CD8-positive, alpha-beta memory T cell (primary cell): ENCODE data around the gene GDAP2. TPM values are rescaled to one million over a fixed set of nuclear protein-coding genes. Genes with fewer than 3 reads are reported as not detected.

Source experiments
- CTCF ChIA-PET: fragments of 350-600 bp; sonication (Branson Sonifier 250); formaldehyde crosslinking; loops from one replicate; lab custom pipeline; 2021; ENCODE audit warnings: antibody characterized with exemption; lab: Charles Lee
- POLR2A ChIA-PET: fragments of 350-600 bp; sonication (Branson Sonifier 250); formaldehyde crosslinking; loops from one replicate; lab custom pipeline; 2021; ENCODE audit warnings: antibody characterized with exemption; lab: Charles Lee
- DNase-seq, 5 donors: peaks; one replicate each; pipeline versions ENCODE4 v3.0.0 to v3.0.0-alpha.2; 2020 to 2022; ENCODE audit warnings: mixed read lengths in 1 of 5
- H3K27ac ChIP-seq: one replicate; pipeline ENCODE4 v1.7.0; 2013; ENCODE audit warnings: low read depth, mild to moderate bottlenecking, low read length, moderate library complexity
- H3K27me3 ChIP-seq: 2 replicates; pipeline ENCODE4 v1.7.0; 2013; ENCODE audit warnings: low read length, mild to moderate bottlenecking; ENCODE audit not compliant: insufficient read depth, poor library complexity, severe bottlenecking
- H3K36me3 ChIP-seq: 2 replicates; pipeline ENCODE4 v1.7.0; 2013; ENCODE audit warnings: mild to moderate bottlenecking, low read length, moderate library complexity; ENCODE audit not compliant: insufficient read depth
- H3K4me1 ChIP-seq: 2 replicates; pipeline ENCODE4 v1.7.0; 2013; ENCODE audit warnings: mild to moderate bottlenecking, low read length, moderate library complexity; ENCODE audit not compliant: insufficient read depth
- H3K4me3 ChIP-seq: 2 replicates; pipeline ENCODE4 v1.7.0; 2013; ENCODE audit warnings: mild to moderate bottlenecking, low read length
- H3K9me3 ChIP-seq: 2 replicates; pipeline ENCODE4 v1.7.0; 2013; ENCODE audit warnings: mild to moderate bottlenecking, low read length
- H3K27ac Mint-ChIP-seq, 8 donors: one replicate each; pipeline ENCODE4 v1.8.0; 2020 to 2021; ENCODE audit warnings: mixed read lengths in 8 of 8, mild to moderate bottlenecking in 6 of 8, inconsistent platforms in 3 of 8, moderate library complexity in 3 of 8
- H3K27me3 Mint-ChIP-seq, 2 donors: one replicate each; pipeline ENCODE4 v1.8.0; 2020 to 2021; ENCODE audit warnings: mixed read lengths in 2 of 2, mild to moderate bottlenecking in 1 of 2, moderate library complexity in 1 of 2
- H3K36me3 Mint-ChIP-seq, 3 donors: one replicate each; pipeline ENCODE4 v1.8.0; 2020 to 2021; ENCODE audit warnings: mixed read lengths in 3 of 3, inconsistent platforms in 1 of 3, mild to moderate bottlenecking in 1 of 3
- H3K4me1 Mint-ChIP-seq, 3 donors: one replicate each; pipeline ENCODE4 v1.8.0; 2020 to 2021; ENCODE audit warnings: mixed read lengths in 3 of 3, inconsistent platforms in 1 of 3, mild to moderate bottlenecking in 1 of 3
- H3K4me3 Mint-ChIP-seq, 7 donors: one replicate each; pipeline ENCODE4 v1.8.0; 2020 to 2021; ENCODE audit warnings: mixed read lengths in 7 of 7, mild to moderate bottlenecking in 6 of 7, moderate library complexity in 4 of 7, inconsistent platforms in 2 of 7
- H3K9me3 Mint-ChIP-seq, 5 donors: one replicate each; pipeline ENCODE4 v1.8.0; 2020 to 2022; ENCODE audit warnings: mixed read lengths in 5 of 5, mild to moderate bottlenecking in 3 of 5, moderate library complexity in 2 of 5, inconsistent platforms in 1 of 5
- polyA plus RNA-seq: library from polyadenylated mRNA; unstranded; fragments of 300-500 nt; fragmentation: Illumina TruSeq; gene quantifications from one replicate; pipeline ENCODE4 v1.2.3, GENCODE V29; 2021
- total RNA-seq, 2 experiments: library from RNA; stranded (reverse); gene quantifications; one replicate each; pipeline ENCODE4 v1.2.3, GENCODE V29; 2021

Gene GDAP2
- total and polyA plus RNA-seq, 3 experiments from 2014 or later = 10.0 to 31.7 (median 26.4) TPM

- H3K36me3 Mint-ChIP-seq = peaks cover 27 to 94% (median 43%) of the 10 kb centered on the region in 3 donors
- Histone ChIP-seq H3K36me3 (peaks cover 65% of the 10 kb centered on the region), H3K27ac (no peak overlapping the region), H3K9me3 (no peaks in the 10 kb centered on the region), H3K4me1 (no peaks in the 10 kb centered on the region), H3K27me3 (no peaks in the 10 kb centered on the region), H3K4me3 (no peak overlapping the region)
- POLR2A ChIA-PET = no interaction called here
- no peaks in the 10 kb centered on the region for H3K4me1 Mint-ChIP-seq
- peak overlapping the region in 1 of 8 donors; percentile 35 for H3K27ac Mint-ChIP-seq
- DNase-seq = no peak
- no peaks in the 10 kb centered on the region for H3K9me3 Mint-ChIP-seq
- H3K27me3 Mint-ChIP-seq = no peaks in the 10 kb centered on the region
- CTCF ChIA-PET = no interaction called here
- H3K4me3 Mint-ChIP-seq = no peak overlapping the region
Measured at GRCh38 chr1:117952386-117952785, 23.0 kb upstream of the GDAP2 start.

GRCh38 chr1:117942293-117942692, 12.9 kb upstream of the GDAP2 start:
- CTCF ChIA-PET = no interaction called here
- Mint-ChIP-seq H3K27ac (no peak overlapping the region), H3K9me3 (no peaks in the 10 kb centered on the region), H3K36me3 (peaks cover 28 to 90% (median 41%) of the 10 kb centered on the region in 3 donors), H3K27me3 (no peaks in the 10 kb centered on the region), H3K4me3 (no peak overlapping the region), H3K4me1 (peaks cover 0 to 5% (median 0%) of the 10 kb centered on the region in 3 donors)
- no peaks in the 10 kb centered on the region for H3K4me1 ChIP-seq
- POLR2A ChIA-PET = no interaction called here
- H3K4me3 ChIP-seq = no peak overlapping the region
- H3K27me3 ChIP-seq = no peaks in the 10 kb centered on the region
- H3K27ac ChIP-seq = no peak overlapping the region
- H3K9me3 ChIP-seq = no peaks in the 10 kb centered on the region
- DNase-seq = no peak
- H3K36me3 ChIP-seq = peaks cover 59% of the 10 kb centered on the region

GRCh38 chr1:117933769-117934168, 4.3 kb upstream of the GDAP2 start:
- H3K27me3 ChIP-seq = no peaks in the 10 kb centered on the region
- Mint-ChIP-seq H3K27ac (peak overlapping the region in 1 of 8 donors; percentile 23), H3K4me3 (no peak overlapping the region), H3K27me3 (peaks cover 0 to 2% of the 10 kb centered on the region in 2 donors), H3K36me3 (peaks cover 0 to 62% (median 25%) of the 10 kb centered on the region in 3 donors), H3K9me3 (no peaks in the 10 kb centered on the region), H3K4me1 (peaks cover 41 to 44% (median 44%) of the 10 kb centered on the region in 3 donors)
- no peak overlapping the region for H3K27ac ChIP-seq
- H3K4me1 ChIP-seq = peaks cover 16% of the 10 kb centered on the region
- CTCF ChIA-PET = interaction anchor here (0.8 kb wide), 1 partner anchor 10 kb away, joined by 4 read pairs; no protein-coding TSS in a partner anchor
- POLR2A ChIA-PET = no interaction called here
- no peaks in the 10 kb centered on the region for H3K9me3 ChIP-seq
- H3K4me3 ChIP-seq = no peak overlapping the region
- DNase-seq = no peak
- H3K36me3 ChIP-seq = peaks cover 18% of the 10 kb centered on the region

- peak overlapping the region in 3 of 8 donors; percentile 11 to 74 (median 42) for H3K27ac Mint-ChIP-seq
- POLR2A ChIA-PET = no interaction called here
- peaks cover 0 to 51% (median 14%) of the 10 kb centered on the region in 3 donors for H3K36me3 Mint-ChIP-seq
- Histone ChIP-seq H3K27me3 (no peaks in the 10 kb centered on the region), H3K4me3 (no peak overlapping the region), H3K36me3 (peaks cover 13% of the 10 kb centered on the region), H3K27ac (no peak overlapping the region), H3K4me1 (peaks cover 26% of the 10 kb centered on the region), H3K9me3 (no peaks in the 10 kb centered on the region)
- peaks cover 0 to 2% of the 10 kb centered on the region in 2 donors for H3K27me3 Mint-ChIP-seq
- peak overlapping the region in 1 of 7 donors; percentile 7 for H3K4me3 Mint-ChIP-seq
- CTCF ChIA-PET = no interaction called here
- no peaks in the 10 kb centered on the region for H3K9me3 Mint-ChIP-seq
- peaks cover 50 to 56% (median 53%) of the 10 kb centered on the region in 3 donors for H3K4me1 Mint-ChIP-seq
- no peak for DNase-seq
Measured at GRCh38 chr1:117932576-117932975, 3.2 kb upstream of the GDAP2 start.

GRCh38 chr1:117930484-117930883, 1.1 kb upstream of the GDAP2 start:
- H3K4me1 ChIP-seq = peaks cover 31% of the 10 kb centered on the region
- peak overlapping the region; percentile 97 for H3K27ac ChIP-seq
- H3K4me3 Mint-ChIP-seq = peak overlapping the region; percentile 92 to 99 (median 96)
- H3K4me3 ChIP-seq = peak overlapping the region; percentile 97
- no peaks in the 10 kb centered on the region for H3K27me3 ChIP-seq
- no peak for DNase-seq
- H3K36me3 ChIP-seq = peaks cover 7% of the 10 kb centered on the region
- ChIA-PET POLR2A (no interaction called here), CTCF (interaction anchor here (1.0 kb wide), 1 partner anchor 23 kb away, joined by 3 read pairs; no protein-coding TSS in a partner anchor)
- peak overlapping the region; percentile 92 to 99 (median 99) for H3K27ac Mint-ChIP-seq
- H3K36me3 Mint-ChIP-seq = peaks cover 0 to 40% (median 9%) of the 10 kb centered on the region in 3 donors
- H3K9me3 Mint-ChIP-seq = no peaks in the 10 kb centered on the region
- H3K27me3 Mint-ChIP-seq = peaks cover 0 to 2% of the 10 kb centered on the region in 2 donors
- H3K9me3 ChIP-seq = no peaks in the 10 kb centered on the region
- H3K4me1 Mint-ChIP-seq = peaks cover 59 to 74% (median 73%) of the 10 kb centered on the region in 3 donors

GRCh38 chr1:117930173-117930447, 689 bp upstream of the GDAP2 start:
- DNase-seq = no peak
- peak overlapping the region; percentile 92 to 99 (median 96) for H3K4me3 Mint-ChIP-seq
- H3K27ac ChIP-seq = peak overlapping the region; percentile 97
- CTCF ChIA-PET = interaction anchor here (1.0 kb wide), 1 partner anchor 23 kb away, joined by 3 read pairs; no protein-coding TSS in a partner anchor
- peaks cover 0 to 40% (median 9%) of the 10 kb centered on the region in 3 donors for H3K36me3 Mint-ChIP-seq
- H3K9me3 ChIP-seq = no peaks in the 10 kb centered on the region
- peak overlapping the region; percentile 92 to 99 (median 99) for H3K27ac Mint-ChIP-seq
- no peaks in the 10 kb centered on the region for H3K9me3 Mint-ChIP-seq
- no peaks in the 10 kb centered on the region for H3K27me3 ChIP-seq
- peaks cover 7% of the 10 kb centered on the region for H3K36me3 ChIP-seq
- POLR2A ChIA-PET = no interaction called here
- H3K4me1 Mint-ChIP-seq = peaks cover 59 to 74% (median 73%) of the 10 kb centered on the region in 3 donors
- peaks cover 0 to 2% of the 10 kb centered on the region in 2 donors for H3K27me3 Mint-ChIP-seq
- H3K4me3 ChIP-seq = peak overlapping the region; percentile 97
- H3K4me1 ChIP-seq = peaks cover 31% of the 10 kb centered on the region

GRCh38 chr1:117928881-117929342, 509 bp downstream of the GDAP2 start:
- H3K4me3 Mint-ChIP-seq = peak overlapping the region; percentile 92 to 99 (median 96)
- H3K4me1 Mint-ChIP-seq = peaks cover 53 to 78% (median 78%) of the 10 kb centered on the region in 3 donors
- CTCF ChIA-PET = interaction anchor here (0.6 to 2.0 kb wide), 6 partner anchors 9 to 1112 kb away, joined by 3 to 6 read pairs (median 4); no protein-coding TSS in a partner anchor

GRCh38 chr1:117925981-117926380, 3.4 kb downstream of the GDAP2 start:
- Mint-ChIP-seq H3K4me3 (peak overlapping the region in 2 of 7 donors; percentile 18 to 97), H3K27ac (peak overlapping the region in 3 of 8 donors; percentile 14 to 43 (median 15)), H3K9me3 (no peaks in the 10 kb centered on the region), H3K27me3 (peaks cover 0 to 2% of the 10 kb centered on the region in 2 donors), H3K36me3 (peaks cover 0 to 29% (median 2%) of the 10 kb centered on the region in 3 donors), H3K4me1 (peaks cover 41 to 62% (median 57%) of the 10 kb centered on the region in 3 donors)
- peaks cover 25% of the 10 kb centered on the region for H3K4me1 ChIP-seq
- ChIA-PET POLR2A (no interaction called here), CTCF (no interaction called here)
- H3K4me3 ChIP-seq = no peak overlapping the region
- no peak overlapping the region for H3K27ac ChIP-seq
- H3K36me3 ChIP-seq = no peaks in the 10 kb centered on the region
- H3K27me3 ChIP-seq = no peaks in the 10 kb centered on the region
- H3K9me3 ChIP-seq = no peaks in the 10 kb centered on the region
- DNase-seq = no peak

More at GRCh38 chr1:117928881-117929342, 509 bp downstream of the GDAP2 start:
- Histone ChIP-seq H3K36me3 (no peaks in the 10 kb centered on the region), H3K4me1 (peaks cover 31% of the 10 kb centered on the region), H3K27ac (peak overlapping the region; percentile 97), H3K27me3 (no peaks in the 10 kb centered on the region), H3K9me3 (no peaks in the 10 kb centered on the region), H3K4me3 (peak overlapping the region; percentile 97)
- Mint-ChIP-seq H3K27me3 (peaks cover 0 to 2% of the 10 kb centered on the region in 2 donors), H3K9me3 (no peaks in the 10 kb centered on the region), H3K27ac (peak overlapping the region; percentile 92 to 99 (median 99)), H3K36me3 (peaks cover 0 to 37% (median 5%) of the 10 kb centered on the region in 3 donors)
- DNase-seq = peak in 3 of 5 donors; percentile 46 to 78 (median 49)
- POLR2A ChIA-PET = interaction anchor here (0.7 kb wide), 1 partner anchor 323 kb away, joined by 3 read pairs; the partner anchor contains the start of gene TENT5C
